WTC11 (cell line): ENCODE data around the gene GOLGB1.

Experiments
- AR ChIP-seq: fragments of 250-450 bp; sonication (Bioruptor Pico); IDR thresholded peaks from 2 replicates; pipeline ENCODE4 v1.9.0; 2021; ENCODE audit warnings: mild to moderate bottlenecking
- CREB1 ChIP-seq: sonication (generic); formaldehyde crosslinking; IDR thresholded peaks from 2 replicates; pipeline ENCODE4 v1.8.0; 2023; ENCODE audit warnings: mild to moderate bottlenecking, missing genetic modification reagents
- CTCF ChIP-seq: fragments of 200-600 bp; IDR thresholded peaks from 2 replicates; pipeline ENCODE4 v1.8.0; 2022; ENCODE audit warnings: antibody characterized with exemption
- E2F1 ChIP-seq: sonication (generic); formaldehyde crosslinking; IDR thresholded peaks from 2 replicates; pipeline ENCODE4 v1.8.0; 2022; ENCODE audit warnings: mild to moderate bottlenecking, missing genetic modification reagents
- FOXP1 ChIP-seq: sonication (generic); formaldehyde crosslinking; IDR thresholded peaks from 2 replicates; pipeline ENCODE4 v1.8.0; 2022; ENCODE audit warnings: missing genetic modification reagents, mild to moderate bottlenecking, moderate library complexity, borderline replicate concordance
- NFYB ChIP-seq: sonication (generic); formaldehyde crosslinking; conservative IDR thresholded peaks from 2 replicates; pipeline ENCODE4 v1.8.0; 2022; ENCODE audit warnings: low read depth, missing genetic modification reagents
- TP53 ChIP-seq: sonication (generic); formaldehyde crosslinking; IDR thresholded peaks from 2 replicates; pipeline ENCODE4 v1.8.1; 2023; ENCODE audit warnings: mild to moderate bottlenecking, missing genetic modification reagents
- ZNF425 ChIP-seq: fragments of 250-450 bp; sonication (Bioruptor Pico); conservative IDR thresholded peaks from 2 replicates; pipeline ENCODE4 v1.9.0; 2021; ENCODE audit warnings: mild to moderate bottlenecking

- TF ChIP-seq CTCF (no peak), AR (no peak), CREB1 (CRISPR knock-in tag) (no peak), ZNF425 (CRISPR knock-in tag) (no peak), FOXP1 (no peak), E2F1 (no peak), NFYB (no peak), TP53 (CRISPR knock-in tag) (no peak)
These were observed 26.1 kb downstream of the GOLGB1 start for GRCh38 chr3:121723485-121723884.
